SK-N-SH treated with all-trans-retinoic acid at 6 μM for 48 hours (cell line): ENCODE results near the gene FOXS1.

Experiments
- CSDC2 ChIP-seq: fragments of 250-450 bp; sonication (Bioruptor Pico); IDR thresholded peaks from 2 replicates; pipeline ENCODE4 v1.5.0; 2020; ENCODE audit warnings: mild to moderate bottlenecking, moderate library complexity
- SNAI2 ChIP-seq: fragments of 250-450 bp; sonication (Bioruptor Pico); IDR thresholded peaks from 2 replicates; pipeline ENCODE4 v1.5.0; 2020; ENCODE audit warnings: mild to moderate bottlenecking, moderate library complexity
- ZNF70 ChIP-seq: fragments of 450-650 bp; formaldehyde crosslinking; IDR thresholded peaks from 2 replicates; pipeline ENCODE4 v1.5.0; 2020; ENCODE audit warnings: mild to moderate bottlenecking, moderate library complexity
- TF ChIP-seq, protein P1 (sequence below): fragments of 250-450 bp; sonication (Bioruptor Pico); IDR thresholded peaks from 2 replicates; pipeline ENCODE4 v1.8.0; 2020; ENCODE audit warnings: mild to moderate bottlenecking, moderate library complexity, borderline replicate concordance

DNA sequence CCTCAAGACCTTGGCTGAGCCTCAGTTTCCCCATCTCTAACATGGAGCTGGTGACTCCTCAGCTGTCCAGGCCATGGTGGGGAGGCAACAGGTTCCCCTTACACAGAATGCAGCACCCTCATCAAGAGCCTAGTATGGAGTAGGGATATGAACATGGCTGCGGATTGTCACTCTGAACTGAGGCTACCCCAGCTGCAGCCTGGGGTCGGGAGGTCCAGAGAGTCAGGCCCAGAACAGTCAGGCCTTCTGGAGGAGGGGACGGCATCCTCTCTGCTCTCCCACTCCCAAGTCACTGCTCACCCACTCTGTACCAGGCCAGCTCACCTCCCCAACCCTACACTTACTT lies 1.4 kb upstream of the FOXS1 start:
- TF ChIP-seq ZNF70 (CRISPR knock-in tag): no peak
- TF ChIP-seq, protein P1, sequence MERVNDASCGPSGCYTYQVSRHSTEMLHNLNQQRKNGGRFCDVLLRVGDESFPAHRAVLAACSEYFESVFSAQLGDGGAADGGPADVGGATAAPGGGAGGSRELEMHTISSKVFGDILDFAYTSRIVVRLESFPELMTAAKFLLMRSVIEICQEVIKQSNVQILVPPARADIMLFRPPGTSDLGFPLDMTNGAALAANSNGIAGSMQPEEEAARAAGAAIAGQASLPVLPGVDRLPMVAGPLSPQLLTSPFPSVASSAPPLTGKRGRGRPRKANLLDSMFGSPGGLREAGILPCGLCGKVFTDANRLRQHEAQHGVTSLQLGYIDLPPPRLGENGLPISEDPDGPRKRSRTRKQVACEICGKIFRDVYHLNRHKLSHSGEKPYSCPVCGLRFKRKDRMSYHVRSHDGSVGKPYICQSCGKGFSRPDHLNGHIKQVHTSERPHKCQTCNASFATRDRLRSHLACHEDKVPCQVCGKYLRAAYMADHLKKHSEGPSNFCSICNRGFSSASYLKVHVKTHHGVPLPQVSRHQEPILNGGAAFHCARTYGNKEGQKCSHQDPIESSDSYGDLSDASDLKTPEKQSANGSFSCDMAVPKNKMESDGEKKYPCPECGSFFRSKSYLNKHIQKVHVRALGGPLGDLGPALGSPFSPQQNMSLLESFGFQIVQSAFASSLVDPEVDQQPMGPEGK (CRISPR knock-in tag): no peak
- no peak for TF ChIP-seq SNAI2 (CRISPR knock-in tag)
- TF ChIP-seq CSDC2 (CRISPR knock-in tag): no peak
